Measurements from ENCODE around the gene CACNA1S.

Gene CACNA1S

GRCh38 chr1:201138311-201138840 is 26.1 kb upstream of the CACNA1S start:
- no peaks in the 10 kb centered on the region for H3K9me3 ChIP-seq (ENCODE audit: insufficient read depth, low read depth, low read length)
- H3K4me1 ChIP-seq (ENCODE audit: insufficient read depth, low read length), result no peaks in the 10 kb centered on the region
- H3K9ac ChIP-seq (ENCODE audit: low read depth, low read length), result no peak overlapping the region
- no peaks in the 10 kb centered on the region for H3K27me3 ChIP-seq (ENCODE audit: insufficient read depth, low read length)
- no peak overlapping the region for H3K27ac ChIP-seq (ENCODE audit: low read length)
- peaks cover 94% of the 10 kb centered on the region for H3K36me3 ChIP-seq (ENCODE audit: insufficient read depth, low read depth, low read length)
- no peak overlapping the region for H3K4me3 ChIP-seq (ENCODE audit: low read length)

DNA sequence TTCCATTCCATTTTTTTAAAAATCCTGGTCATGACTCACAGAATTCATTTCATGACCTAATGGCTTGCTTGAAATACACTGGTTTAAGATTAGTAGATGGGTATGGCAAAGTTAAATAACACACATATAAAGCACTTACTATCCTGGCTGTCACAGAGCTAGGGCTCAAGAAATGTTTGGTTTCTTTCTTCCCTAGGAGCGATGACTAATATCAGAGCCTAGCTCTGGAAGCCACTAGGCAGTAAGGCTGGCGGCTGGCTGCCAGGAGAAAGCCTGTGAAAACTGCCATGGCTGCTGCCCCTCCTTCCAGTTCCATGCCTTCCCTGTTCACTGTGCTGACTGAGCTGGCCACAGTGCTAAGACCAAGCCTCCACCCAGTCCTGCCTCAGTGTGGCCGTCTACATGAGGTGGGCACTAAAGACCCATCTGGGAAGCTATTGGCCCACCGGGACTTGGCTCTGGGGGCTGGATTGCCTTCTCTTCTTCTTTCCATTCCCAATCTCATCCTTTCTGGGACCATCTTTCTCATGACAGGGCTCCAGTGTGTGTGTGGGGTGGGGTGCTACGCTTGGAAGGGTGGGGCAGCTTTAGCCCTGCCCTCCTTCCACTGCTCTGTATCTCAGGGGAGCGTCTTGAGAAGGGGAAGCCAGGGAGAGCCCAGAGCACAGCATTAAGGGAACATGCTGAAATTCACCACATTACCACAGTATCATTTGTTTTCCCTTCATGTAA is 25.5 kb upstream of the CACNA1S start:
- Histone ChIP-seq H3K9me3 (ENCODE audit: insufficient read depth, low read depth, low read length) (no peaks in the 10 kb centered on the region), H3K4me3 (ENCODE audit: low read length) (no peak overlapping the region), H3K4me1 (ENCODE audit: insufficient read depth, low read length) (no peaks in the 10 kb centered on the region), H3K36me3 (ENCODE audit: insufficient read depth, low read depth, low read length) (peaks cover 87% of the 10 kb centered on the region), H3K9ac (ENCODE audit: low read depth, low read length) (no peak overlapping the region), H3K27me3 (ENCODE audit: insufficient read depth, low read length) (no peaks in the 10 kb centered on the region), H3K27ac (ENCODE audit: low read length) (no peak overlapping the region)

DNA sequence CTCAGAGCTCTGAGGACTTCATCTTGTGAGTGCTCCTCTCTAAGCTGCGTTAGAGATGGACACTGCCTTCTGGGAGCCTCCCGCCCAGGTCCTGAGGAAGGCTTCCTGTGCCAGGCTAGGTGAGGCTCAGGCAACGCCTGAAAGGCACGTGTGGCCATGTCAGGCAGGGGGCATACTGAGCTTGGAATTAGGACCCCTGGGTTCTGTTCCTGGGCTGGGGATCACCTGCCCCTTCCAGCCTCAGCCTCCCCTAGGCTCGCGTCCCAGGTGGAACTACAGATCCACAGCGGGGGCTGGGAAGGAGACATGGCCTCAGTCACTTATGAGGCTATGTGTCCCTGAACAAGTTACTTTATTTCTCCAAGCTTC is 24.8 kb upstream of the CACNA1S start:
- no peaks in the 10 kb centered on the region for H3K27me3 ChIP-seq (ENCODE audit: insufficient read depth, low read length)
- H3K36me3 ChIP-seq (ENCODE audit: insufficient read depth, low read depth, low read length), result peaks cover 80% of the 10 kb centered on the region
- H3K4me3 ChIP-seq (ENCODE audit: low read length), result no peak overlapping the region
- no peak overlapping the region; the same call in 1 of the 2 replicates for H3K9ac ChIP-seq (ENCODE audit: low read depth, low read length)
- no peak overlapping the region for H3K27ac ChIP-seq (ENCODE audit: low read length)
- no peaks in the 10 kb centered on the region for H3K4me1 ChIP-seq (ENCODE audit: insufficient read depth, low read length)
- no peaks in the 10 kb centered on the region for H3K9me3 ChIP-seq (ENCODE audit: insufficient read depth, low read depth, low read length)

DNA sequence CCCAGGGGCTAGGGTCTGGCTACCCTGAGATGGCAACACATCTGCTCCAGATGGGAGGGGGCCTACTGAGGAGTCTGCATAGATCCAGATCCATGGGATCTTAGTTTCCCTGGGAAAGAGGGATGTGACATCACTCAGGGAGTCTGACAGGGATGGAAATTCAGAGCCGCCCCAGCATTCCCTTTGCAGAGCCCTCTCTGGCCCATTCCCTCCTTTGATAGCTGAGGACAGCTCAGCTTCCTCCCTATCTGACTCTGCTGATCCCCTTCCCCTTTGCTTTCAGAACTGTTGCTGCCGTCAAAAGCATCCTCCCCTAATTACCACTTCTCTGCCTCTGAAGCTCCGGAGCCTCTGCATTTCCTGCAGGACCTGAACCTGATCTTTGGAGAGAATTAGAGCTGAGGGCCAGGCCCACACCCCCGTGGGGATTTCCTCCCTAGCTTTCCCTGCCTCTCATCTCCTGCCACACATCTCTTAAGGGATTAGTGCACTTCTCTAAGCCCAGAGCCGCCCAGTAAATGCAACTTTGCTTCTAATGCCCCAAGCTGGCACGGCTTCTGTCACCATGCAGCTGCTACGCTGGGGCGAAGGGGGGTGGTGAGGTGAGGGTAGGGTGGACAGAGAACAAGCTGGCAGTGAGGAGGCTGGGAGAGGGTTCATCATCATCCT is 24.3 kb upstream of the CACNA1S start:
- no peak overlapping the region for H3K4me3 ChIP-seq (ENCODE audit: low read length)
- H3K4me1 ChIP-seq (ENCODE audit: insufficient read depth, low read length), result no peaks in the 10 kb centered on the region
- no peak overlapping the region for H3K27ac ChIP-seq (ENCODE audit: low read length)
- no peaks in the 10 kb centered on the region for H3K9me3 ChIP-seq (ENCODE audit: insufficient read depth, low read depth, low read length)
- peaks cover 75% of the 10 kb centered on the region for H3K36me3 ChIP-seq (ENCODE audit: insufficient read depth, low read depth, low read length)
- no peak overlapping the region; the same call in 1 of the 2 replicates for H3K9ac ChIP-seq (ENCODE audit: low read depth, low read length)
- H3K27me3 ChIP-seq (ENCODE audit: insufficient read depth, low read length), result no peaks in the 10 kb centered on the region

GRCh38 chr1:201134405-201134804 is 22.2 kb upstream of the CACNA1S start:
- Histone ChIP-seq H3K27ac (ENCODE audit: low read length) (no peak overlapping the region), H3K4me3 (ENCODE audit: low read length) (no peak overlapping the region), H3K27me3 (ENCODE audit: insufficient read depth, low read length) (no peaks in the 10 kb centered on the region), H3K36me3 (ENCODE audit: insufficient read depth, low read depth, low read length) (peaks cover 54% of the 10 kb centered on the region), H3K9me3 (ENCODE audit: insufficient read depth, low read depth, low read length) (no peaks in the 10 kb centered on the region), H3K4me1 (ENCODE audit: insufficient read depth, low read length) (no peaks in the 10 kb centered on the region), H3K9ac (ENCODE audit: low read depth, low read length) (no peak overlapping the region)

DNA sequence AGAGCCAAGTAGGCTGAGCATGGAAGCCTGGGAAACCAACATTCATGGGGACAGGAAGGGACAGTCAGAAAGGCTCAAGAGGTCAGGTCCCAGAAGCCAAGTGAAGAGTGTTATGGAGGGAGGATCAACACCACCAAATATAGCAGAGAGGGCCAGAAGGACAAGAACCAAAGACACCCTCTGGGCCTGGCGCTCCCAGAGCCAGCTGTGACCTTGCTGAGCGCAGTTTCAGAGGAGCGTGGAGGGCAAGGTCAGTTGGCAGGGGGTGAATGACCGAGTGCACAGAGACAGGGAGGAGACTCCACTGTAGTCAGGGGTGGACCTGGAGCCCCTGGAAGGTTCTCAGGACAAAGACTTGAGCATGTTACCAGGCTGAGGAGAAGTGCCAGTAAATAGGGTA is 19.2 kb upstream of the CACNA1S start:
- Histone ChIP-seq H3K9ac (ENCODE audit: low read depth, low read length) (no peak overlapping the region), H3K4me1 (ENCODE audit: insufficient read depth, low read length) (peaks cover 4% of the 10 kb centered on the region; the same call in 1 of the 2 replicates), H3K27me3 (ENCODE audit: insufficient read depth, low read length) (no peaks in the 10 kb centered on the region), H3K9me3 (ENCODE audit: insufficient read depth, low read depth, low read length) (no peaks in the 10 kb centered on the region), H3K36me3 (ENCODE audit: insufficient read depth, low read depth, low read length) (peaks cover 24% of the 10 kb centered on the region), H3K4me3 (ENCODE audit: low read length) (no peak overlapping the region), H3K27ac (ENCODE audit: low read length) (no peak overlapping the region)

DNA sequence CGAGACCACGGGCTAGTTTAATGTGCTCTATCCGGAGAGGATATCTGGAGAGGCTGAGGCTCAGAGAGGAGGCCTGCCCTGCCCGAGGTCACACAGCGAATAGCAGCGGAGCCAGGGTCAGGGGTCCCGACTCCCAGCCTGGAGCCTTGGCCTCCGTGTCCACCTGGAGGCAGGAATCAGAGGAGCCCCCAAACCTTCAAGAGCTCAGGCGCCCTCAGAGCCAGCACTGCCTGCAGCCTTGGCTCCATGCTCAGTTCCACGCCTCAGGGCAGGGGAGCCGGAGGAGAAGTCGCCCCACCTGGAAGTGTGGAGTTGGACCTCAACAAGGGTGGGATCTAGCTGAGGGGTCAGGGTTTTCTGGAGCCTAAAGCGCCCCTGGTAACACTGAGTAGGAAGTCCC is 16.7 kb upstream of the CACNA1S start:
- Histone ChIP-seq H3K27me3 (ENCODE audit: insufficient read depth, low read length) (peaks cover 1% of the 10 kb centered on the region; the same call in 1 of the 2 replicates), H3K9ac (ENCODE audit: low read depth, low read length) (no peak overlapping the region), H3K27ac (ENCODE audit: low read length) (no peak overlapping the region), H3K4me3 (ENCODE audit: low read length) (no peak overlapping the region), H3K36me3 (ENCODE audit: insufficient read depth, low read depth, low read length) (0 out of 2 replicates have a peak, but pooled peaks cover under 1% of the 10 kb centered on the region), H3K4me1 (ENCODE audit: insufficient read depth, low read length) (peaks cover 4% of the 10 kb centered on the region; the same call in 1 of the 2 replicates), H3K9me3 (ENCODE audit: insufficient read depth, low read depth, low read length) (no peaks in the 10 kb centered on the region)

DNA sequence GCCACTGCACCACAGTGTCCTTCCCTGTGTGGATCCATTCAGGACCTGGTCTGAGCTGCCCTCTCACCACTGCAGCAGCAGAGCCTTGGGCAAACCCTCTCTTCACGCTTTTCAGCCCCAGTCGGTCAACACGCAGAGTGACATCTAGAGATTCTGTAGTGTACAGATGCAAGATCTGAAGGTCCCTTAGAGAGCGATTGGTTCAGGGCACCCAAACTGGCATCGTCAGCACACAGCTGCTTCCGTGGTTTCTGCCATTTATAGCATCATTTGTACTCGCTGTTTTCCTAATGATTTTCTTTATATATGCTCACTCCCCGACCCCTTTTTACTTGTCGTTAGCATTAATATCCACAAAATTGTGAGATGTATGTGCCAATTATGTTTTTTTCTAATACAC is 16.2 kb upstream of the CACNA1S start:
- H3K4me1 ChIP-seq (ENCODE audit: insufficient read depth, low read length), result peaks cover 4% of the 10 kb centered on the region; the same call in 1 of the 2 replicates
- H3K27me3 ChIP-seq (ENCODE audit: insufficient read depth, low read length), result peaks cover 6% of the 10 kb centered on the region; the same call in 1 of the 2 replicates
- H3K36me3 ChIP-seq (ENCODE audit: insufficient read depth, low read depth, low read length), result no peaks in the 10 kb centered on the region
- H3K4me3 ChIP-seq (ENCODE audit: low read length), result no peak overlapping the region
- H3K9me3 ChIP-seq (ENCODE audit: insufficient read depth, low read depth, low read length), result no peaks in the 10 kb centered on the region
- no peak overlapping the region for H3K9ac ChIP-seq (ENCODE audit: low read depth, low read length)
- H3K27ac ChIP-seq (ENCODE audit: low read length), result no peak overlapping the region

DNA sequence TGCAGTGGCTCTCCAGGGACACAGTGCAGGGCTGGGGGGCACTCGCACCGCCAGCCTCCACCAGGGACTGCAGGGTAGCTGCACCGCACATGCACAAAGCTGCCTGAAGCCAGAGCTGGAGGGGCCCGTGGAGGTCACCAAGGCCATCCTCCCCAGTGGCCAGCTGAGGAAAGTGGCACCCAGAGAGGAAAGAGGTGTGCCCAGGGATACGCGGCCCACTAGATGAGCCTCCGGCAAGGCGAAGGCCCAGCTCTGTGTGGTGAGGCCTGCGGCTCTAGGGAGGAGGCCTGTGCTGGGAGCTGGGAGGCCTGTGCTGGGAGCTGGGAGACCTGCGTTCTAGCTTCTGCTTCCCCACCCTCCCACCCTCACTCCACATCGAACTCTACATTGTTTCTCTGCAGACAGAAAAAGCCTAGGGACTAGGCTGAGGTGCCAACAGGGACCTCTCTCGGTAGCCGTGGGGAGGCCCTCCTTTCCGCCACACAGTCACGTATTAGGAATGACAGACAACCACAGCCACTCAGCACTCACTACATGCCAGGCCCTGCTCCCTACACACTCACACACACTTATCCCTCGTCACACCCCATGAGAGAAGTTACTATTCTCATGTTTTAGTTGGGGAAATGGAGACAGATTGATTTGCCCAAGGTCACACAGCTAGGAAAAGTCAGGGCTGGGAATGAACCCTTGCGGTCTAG is 15.7 kb upstream of the CACNA1S start:
- peaks cover 9% of the 10 kb centered on the region; the same call in 1 of the 2 replicates for H3K27me3 ChIP-seq (ENCODE audit: insufficient read depth, low read length)
- peaks cover 4% of the 10 kb centered on the region; the same call in 1 of the 2 replicates for H3K4me1 ChIP-seq (ENCODE audit: insufficient read depth, low read length)
- H3K4me3 ChIP-seq (ENCODE audit: low read length), result no peak overlapping the region
- H3K27ac ChIP-seq (ENCODE audit: low read length), result no peak overlapping the region
- no peaks in the 10 kb centered on the region for H3K9me3 ChIP-seq (ENCODE audit: insufficient read depth, low read depth, low read length)
- H3K9ac ChIP-seq (ENCODE audit: low read depth, low read length), result no peak overlapping the region
- H3K36me3 ChIP-seq (ENCODE audit: insufficient read depth, low read depth, low read length), result no peaks in the 10 kb centered on the region

DNA sequence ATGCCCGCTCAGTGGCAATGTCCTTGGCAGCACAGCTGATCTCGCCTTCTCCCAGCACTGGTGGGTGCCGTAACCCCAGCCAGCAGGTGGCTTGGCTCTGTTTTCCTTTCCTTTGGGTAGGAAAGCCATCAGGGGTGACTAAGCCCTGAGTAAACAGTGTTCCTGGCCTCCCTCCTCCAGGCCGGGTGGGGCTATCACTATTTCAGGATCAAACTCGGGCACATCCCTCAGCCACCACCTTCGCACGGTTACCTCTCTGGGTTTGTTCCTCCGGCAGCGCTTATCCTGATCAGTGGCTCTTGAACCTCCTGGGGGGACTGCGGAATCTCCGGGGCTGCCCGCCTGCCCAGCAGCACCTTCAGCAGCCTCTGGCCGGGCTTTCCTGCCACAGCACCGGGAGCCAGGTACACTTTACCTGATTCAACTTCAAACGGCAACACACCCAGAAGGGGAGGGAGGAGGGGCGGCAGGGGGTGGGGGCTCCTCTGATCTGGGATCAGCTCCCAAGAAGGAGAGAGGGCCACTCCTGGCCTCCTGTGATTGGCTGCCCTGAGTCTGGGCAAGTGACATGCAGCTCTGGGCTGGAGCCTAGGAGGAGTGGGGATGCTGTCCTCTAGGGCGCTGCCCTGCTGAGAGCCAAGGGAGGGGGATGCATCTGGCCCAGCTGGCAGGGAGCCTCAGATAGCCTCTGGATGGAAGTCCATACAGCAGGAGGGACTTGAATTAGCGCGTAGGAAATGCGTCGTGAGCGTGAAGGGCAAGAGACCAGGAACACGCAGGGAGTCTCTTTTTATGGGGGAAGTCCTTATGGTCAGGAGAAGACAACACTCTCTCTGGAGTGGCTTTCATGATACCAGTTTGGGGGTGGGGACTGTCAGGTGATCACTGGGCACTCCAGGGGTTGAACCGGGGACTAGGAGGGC is 14.9 kb upstream of the CACNA1S start, which contains the start of gene ASCL5:
ASCL5 (minus strand) TSS at position 353 of the 923 bp plus-strand sequence. CDS start 11,812 bp downstream, outside the sequence.
- H3K9ac ChIP-seq (ENCODE audit: low read depth, low read length), result no peak within 1 kb of the TSS
- no peaks in the 10 kb centered on the region for H3K36me3 ChIP-seq (ENCODE audit: insufficient read depth, low read depth, low read length)
- H3K4me3 ChIP-seq (ENCODE audit: low read length), result peak within 1 kb of the TSS; percentile 7; the same call in 1 of the 2 replicates
- peaks cover 4% of the 10 kb centered on the region; the same call in 1 of the 2 replicates for H3K4me1 ChIP-seq (ENCODE audit: insufficient read depth, low read length)
- no peak within 1 kb of the TSS for H3K27ac ChIP-seq (ENCODE audit: low read length)
- H3K9me3 ChIP-seq (ENCODE audit: insufficient read depth, low read depth, low read length), result no peaks in the 10 kb centered on the region
- H3K27me3 ChIP-seq (ENCODE audit: insufficient read depth, low read length), result peaks cover 12% of the 10 kb centered on the region; the same call in 1 of the 2 replicates

Data from iPS-20b (cell line).